Measurements from ENCODE around the gene PILRA.
"Not testable (repeated sequence)": the region's sequence is repeated elsewhere in the genome, so short reads cannot be mapped to it uniquely, and the experiment has no call there.

PILRA gene

GRCh38 chr7:100363098-100363497 lies 10.2 kb upstream of the PILRA start:
- TF ChIP-seq, protein P1, sequence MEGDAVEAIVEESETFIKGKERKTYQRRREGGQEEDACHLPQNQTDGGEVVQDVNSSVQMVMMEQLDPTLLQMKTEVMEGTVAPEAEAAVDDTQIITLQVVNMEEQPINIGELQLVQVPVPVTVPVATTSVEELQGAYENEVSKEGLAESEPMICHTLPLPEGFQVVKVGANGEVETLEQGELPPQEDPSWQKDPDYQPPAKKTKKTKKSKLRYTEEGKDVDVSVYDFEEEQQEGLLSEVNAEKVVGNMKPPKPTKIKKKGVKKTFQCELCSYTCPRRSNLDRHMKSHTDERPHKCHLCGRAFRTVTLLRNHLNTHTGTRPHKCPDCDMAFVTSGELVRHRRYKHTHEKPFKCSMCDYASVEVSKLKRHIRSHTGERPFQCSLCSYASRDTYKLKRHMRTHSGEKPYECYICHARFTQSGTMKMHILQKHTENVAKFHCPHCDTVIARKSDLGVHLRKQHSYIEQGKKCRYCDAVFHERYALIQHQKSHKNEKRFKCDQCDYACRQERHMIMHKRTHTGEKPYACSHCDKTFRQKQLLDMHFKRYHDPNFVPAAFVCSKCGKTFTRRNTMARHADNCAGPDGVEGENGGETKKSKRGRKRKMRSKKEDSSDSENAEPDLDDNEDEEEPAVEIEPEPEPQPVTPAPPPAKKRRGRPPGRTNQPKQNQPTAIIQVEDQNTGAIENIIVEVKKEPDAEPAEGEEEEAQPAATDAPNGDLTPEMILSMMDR (conservative IDR thresholded peaks at IDR 0.05; ENCODE audit: low read depth, low read length), result no peak
- H3K4me3 ChIP-seq (ENCODE audit: low read length), result no peak overlapping the region
- no peak for DNase-seq (ENCODE audit: low read depth)

DNA sequence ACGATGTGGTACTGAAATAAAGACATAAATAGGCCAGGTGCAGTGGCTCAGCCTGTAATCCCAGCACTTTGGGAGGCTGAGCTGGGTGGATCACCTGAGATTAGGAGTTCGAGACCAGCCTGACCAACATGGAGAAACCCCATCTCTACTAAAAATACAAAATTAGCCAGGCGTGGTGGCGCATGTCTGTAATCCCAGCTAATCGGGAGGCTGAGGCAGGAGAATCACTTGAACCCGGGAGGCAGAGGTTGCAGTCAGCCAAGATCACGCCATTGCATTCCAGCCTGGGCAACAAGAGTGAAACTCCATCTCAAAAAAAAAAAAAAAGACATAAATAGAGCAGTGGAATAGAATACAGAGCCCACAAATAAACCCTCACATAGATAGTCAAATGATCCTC lies 9.5 kb upstream of the PILRA start:
- not testable (repeated sequence) for DNase-seq (ENCODE audit: low read depth); H3K4me3 ChIP-seq (ENCODE audit: low read length)

- DNase-seq (ENCODE audit: low read depth), result no peak
- no peak overlapping the region for H3K4me3 ChIP-seq (ENCODE audit: low read length)
- TF ChIP-seq, protein P1 (conservative IDR thresholded peaks at IDR 0.05; ENCODE audit: low read depth, low read length), result no peak
These were observed 8.8 kb upstream of the PILRA start for GRCh38 chr7:100364480-100364879.

- not testable (repeated sequence) for H3K4me3 ChIP-seq (ENCODE audit: low read length); DNase-seq (ENCODE audit: low read depth)
These were observed 7.3 kb upstream of the PILRA start for GRCh38 chr7:100365998-100366367.

- no peak overlapping the region for H3K4me3 ChIP-seq (ENCODE audit: low read length)
- DNase-seq (ENCODE audit: low read depth), result no peak
- TF ChIP-seq, protein P1 (conservative IDR thresholded peaks at IDR 0.05; ENCODE audit: low read depth, low read length), result no peak
These were observed 6.7 kb upstream of the PILRA start for GRCh38 chr7:100366411-100367250.

DNA sequence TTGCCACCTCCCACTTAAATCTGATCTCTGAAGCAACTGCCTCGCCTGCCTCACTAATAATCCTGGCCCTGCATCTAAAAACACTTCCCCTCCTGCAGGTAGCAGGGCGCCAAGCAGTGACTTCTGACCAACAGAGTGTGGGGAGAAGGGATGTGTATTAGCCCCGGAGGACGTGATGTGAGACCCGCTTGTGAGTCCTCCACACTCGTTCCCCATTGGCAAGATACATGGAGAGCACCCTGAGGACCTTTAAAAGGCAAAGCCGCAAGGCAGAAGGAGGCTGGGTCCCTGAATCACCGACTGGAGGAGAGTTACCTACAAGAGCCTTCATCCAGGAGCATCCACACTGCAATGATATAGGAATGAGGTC lies 6.1 kb upstream of the PILRA start:
- DNase-seq (ENCODE audit: low read depth), result no peak
- TF ChIP-seq, protein P1 (conservative IDR thresholded peaks at IDR 0.05; ENCODE audit: low read depth, low read length), result no peak
- H3K4me3 ChIP-seq (ENCODE audit: low read length), result no peak overlapping the region

- TF ChIP-seq, protein P1 (conservative IDR thresholded peaks at IDR 0.05; ENCODE audit: low read depth, low read length), result no peak
- DNase-seq (ENCODE audit: low read depth), result no peak
- H3K4me3 ChIP-seq (ENCODE audit: low read length), result no peak overlapping the region
These were observed 5.3 kb upstream of the PILRA start for GRCh38 chr7:100367676-100368613.

DNA sequence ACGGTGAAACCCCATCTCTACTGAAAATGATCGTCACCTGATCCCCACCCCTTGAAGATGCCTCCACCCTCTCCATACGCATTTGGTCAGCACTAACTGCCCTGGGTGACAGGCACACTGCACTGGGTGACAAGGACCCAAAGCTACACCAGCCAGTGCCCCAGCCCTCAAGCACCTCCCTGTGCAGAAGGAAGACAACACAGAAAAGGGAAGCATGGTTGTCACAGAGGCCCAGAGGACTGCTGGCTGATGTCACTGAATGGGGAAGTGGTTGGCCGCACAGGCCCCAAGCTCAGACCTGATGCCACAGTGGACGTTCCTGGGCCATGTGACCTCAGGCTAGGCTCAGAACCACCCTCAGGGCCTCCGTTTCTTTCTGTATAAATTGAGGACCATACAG lies 4.2 kb upstream of the PILRA start:
- no peak overlapping the region for H3K4me3 ChIP-seq (ENCODE audit: low read length)
- DNase-seq (ENCODE audit: low read depth), result no peak
- TF ChIP-seq, protein P1 (conservative IDR thresholded peaks at IDR 0.05; ENCODE audit: low read depth, low read length), result no peak

Data from retinal pigment epithelial cell (primary cell).